ENCODE data around the gene TAOK3. TPM values are rescaled to one million over a fixed set of nuclear protein-coding genes. Genes with fewer than 3 reads are reported as not detected.

Gene TAOK3
- total RNA-seq, 2 donors from 2014 or later, result 52.2 to 52.5 TPM

DNA sequence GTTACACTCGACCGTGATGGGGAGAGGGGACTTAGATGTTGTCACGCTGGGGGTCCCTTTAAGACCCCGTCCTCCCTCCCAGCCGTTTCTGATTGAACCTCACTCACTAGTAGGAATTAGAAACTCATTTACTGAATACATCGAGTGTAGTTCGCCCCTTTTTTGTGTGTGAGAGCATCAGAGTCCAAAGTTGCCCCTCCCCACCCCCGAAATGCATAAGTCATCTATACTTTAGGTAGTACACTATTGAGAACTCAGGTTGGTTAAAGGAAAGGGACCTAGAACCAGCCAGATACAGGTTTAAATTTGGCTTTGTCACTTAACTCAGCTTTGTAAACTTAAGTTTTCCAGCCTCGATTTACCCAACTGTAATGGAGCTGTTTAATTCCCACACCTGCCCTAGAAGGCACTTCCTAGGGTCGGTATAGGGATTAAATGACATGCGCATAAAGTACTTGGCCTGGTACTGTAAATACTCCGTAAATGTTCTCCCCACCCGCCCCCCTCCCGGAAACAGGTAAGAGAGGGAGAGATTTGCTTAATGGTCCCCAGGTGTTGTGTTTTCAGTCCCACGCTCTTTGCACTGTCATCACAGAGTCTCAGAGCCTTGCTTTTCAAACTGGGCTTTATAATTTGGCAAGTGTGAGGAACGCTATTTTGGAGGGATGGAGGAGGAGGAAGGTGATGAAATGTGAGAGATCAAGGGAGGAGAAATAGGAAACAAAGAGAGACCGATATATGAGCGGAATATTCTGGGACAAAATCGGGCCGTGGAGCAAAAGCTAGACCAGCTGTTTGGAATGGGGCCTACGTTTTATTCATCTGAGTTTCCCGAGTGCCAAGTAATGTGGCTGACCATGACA lies 4.5 kb upstream of the TAOK3 start:
- Histone ChIP-seq H3K4me3 (peak overlapping the region; percentile 98 to 100), H3K9me3 (no peaks in the 10 kb centered on the region), H3K27me3 (replicated peaks; ENCODE audit: insufficient read depth) (no peaks in the 10 kb centered on the region), H3K4me1 (replicated peaks) (no peaks in the 10 kb centered on the region), H3K27ac (peak overlapping the region; percentile 95), H3K36me3 (peaks cover 0 to 4% of the 10 kb centered on the region in 2 donors)
- no peak for DNase-seq (ENCODE audit: low spot score)
- intact Hi-C loops (cut with DNase I), result loop anchor here (2.0 kb wide), 1 partner anchor 194 kb away; no protein-coding TSS in a partner anchor
- 3% methylated on average over 22 of the region's 22 CpGs for WGBS
- no peak for TF ChIP-seq POLR2A (IDR thresholded peaks at IDR 0.05)

DNA sequence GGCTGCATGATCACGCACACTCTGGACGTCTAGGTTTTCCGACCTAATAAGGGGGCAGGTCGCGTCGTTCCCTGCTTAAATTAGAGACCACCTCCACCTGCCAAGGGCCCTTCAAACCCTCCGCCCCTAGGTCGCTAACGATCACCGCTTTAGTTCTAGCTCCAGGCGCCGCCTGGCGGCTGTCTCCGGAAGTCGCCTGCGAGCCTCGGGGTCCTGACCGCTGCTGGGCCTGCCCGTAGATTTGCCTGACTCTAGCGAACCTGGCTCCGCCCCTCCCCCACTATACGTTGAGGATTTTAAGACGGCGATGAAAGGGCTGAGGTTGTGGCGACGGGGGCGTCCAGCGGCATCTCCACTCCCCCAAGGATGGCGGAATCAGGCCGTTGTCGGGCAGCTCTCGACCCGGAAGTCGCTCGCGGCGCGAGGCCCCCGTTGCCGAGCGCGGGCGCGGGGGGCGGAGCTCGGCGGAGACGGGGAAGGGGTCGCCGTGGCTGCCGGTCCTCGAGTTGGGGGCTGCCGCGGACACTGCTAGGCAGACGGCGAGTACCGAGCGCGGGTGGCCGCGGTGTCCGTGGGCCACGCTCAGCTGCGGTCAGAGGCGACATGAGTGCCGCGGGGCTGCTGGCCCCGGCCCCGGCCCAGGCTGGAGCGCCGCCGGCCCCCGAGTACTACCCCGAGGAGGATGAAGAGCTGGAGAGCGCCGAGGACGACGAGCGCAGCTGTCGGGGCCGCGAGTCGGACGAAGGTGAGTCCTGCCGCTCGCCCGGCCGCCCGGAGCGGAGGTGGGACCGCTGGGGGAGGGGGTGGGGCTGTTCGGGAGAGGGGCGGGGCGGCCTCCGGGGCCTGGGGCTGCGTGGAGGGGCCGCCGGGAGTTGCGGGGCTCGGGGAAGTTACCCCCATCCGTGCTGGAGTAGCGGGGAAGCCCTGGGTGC lies 3.6 kb upstream of the TAOK3 start, which contains the start of gene SUDS3:
TSS of gene SUDS3 (plus strand) at position 467 of the 932 bp plus-strand sequence. CDS start at position 604, 137 bp downstream.
- peak; percentile 88 for TF ChIP-seq POLR2AphosphoS5 (IDR thresholded peaks at IDR 0.05)
- peak; percentile 49 for TF ChIP-seq POLR2A (IDR thresholded peaks at IDR 0.05)
- TF ChIP-seq, protein P1, sequence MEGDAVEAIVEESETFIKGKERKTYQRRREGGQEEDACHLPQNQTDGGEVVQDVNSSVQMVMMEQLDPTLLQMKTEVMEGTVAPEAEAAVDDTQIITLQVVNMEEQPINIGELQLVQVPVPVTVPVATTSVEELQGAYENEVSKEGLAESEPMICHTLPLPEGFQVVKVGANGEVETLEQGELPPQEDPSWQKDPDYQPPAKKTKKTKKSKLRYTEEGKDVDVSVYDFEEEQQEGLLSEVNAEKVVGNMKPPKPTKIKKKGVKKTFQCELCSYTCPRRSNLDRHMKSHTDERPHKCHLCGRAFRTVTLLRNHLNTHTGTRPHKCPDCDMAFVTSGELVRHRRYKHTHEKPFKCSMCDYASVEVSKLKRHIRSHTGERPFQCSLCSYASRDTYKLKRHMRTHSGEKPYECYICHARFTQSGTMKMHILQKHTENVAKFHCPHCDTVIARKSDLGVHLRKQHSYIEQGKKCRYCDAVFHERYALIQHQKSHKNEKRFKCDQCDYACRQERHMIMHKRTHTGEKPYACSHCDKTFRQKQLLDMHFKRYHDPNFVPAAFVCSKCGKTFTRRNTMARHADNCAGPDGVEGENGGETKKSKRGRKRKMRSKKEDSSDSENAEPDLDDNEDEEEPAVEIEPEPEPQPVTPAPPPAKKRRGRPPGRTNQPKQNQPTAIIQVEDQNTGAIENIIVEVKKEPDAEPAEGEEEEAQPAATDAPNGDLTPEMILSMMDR (IDR thresholded peaks at IDR 0.05), result peak; percentile 97 to 99 (median 99)
- peaks cover 0 to 1% of the 10 kb centered on the region in 2 donors for H3K36me3 ChIP-seq
- intact Hi-C loops (cut with DNase I), result loop anchor here (2.0 kb wide), 1 partner anchor 194 kb away; no protein-coding TSS in a partner anchor
- peak; percentile 89 for DNase-seq (ENCODE audit: low spot score)
- WGBS, result under 1% methylated on average over 71 of the region's 102 CpGs
- peak within 1 kb of the TSS; percentile 98 to 100 for H3K4me3 ChIP-seq
- H3K4me1 ChIP-seq (replicated peaks), result no peaks in the 10 kb centered on the region
- no peaks in the 10 kb centered on the region for H3K9me3 ChIP-seq
- no peaks in the 10 kb centered on the region for H3K27me3 ChIP-seq (replicated peaks; ENCODE audit: insufficient read depth)
- H3K27ac ChIP-seq, result peak within 1 kb of the TSS; percentile 95

DNA sequence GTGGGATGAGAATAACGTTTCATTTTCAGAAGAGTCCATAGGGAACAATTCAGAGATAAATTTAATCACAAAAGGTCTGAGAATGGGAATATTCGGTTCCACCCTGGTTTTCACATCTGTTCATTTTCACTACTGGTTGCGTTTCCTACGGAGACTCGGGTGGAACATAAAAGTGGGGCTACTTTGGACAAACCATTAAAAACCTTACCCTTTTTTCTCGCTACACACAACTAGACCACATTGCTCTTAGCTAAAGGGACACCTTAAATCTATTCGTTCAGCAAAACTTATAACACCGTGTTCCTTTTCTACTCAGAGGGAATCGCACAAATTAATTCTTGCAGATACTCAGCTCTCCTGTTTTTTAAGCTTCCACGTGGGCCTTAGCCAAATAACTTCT lies 2.6 kb upstream of the TAOK3 start:
- no peaks in the 10 kb centered on the region for H3K27me3 ChIP-seq (replicated peaks; ENCODE audit: insufficient read depth)
- intact Hi-C loops (cut with DNase I), result no loop called here
- no peak for DNase-seq (ENCODE audit: low spot score)
- H3K36me3 ChIP-seq, result no peaks in the 10 kb centered on the region
- WGBS, result 69% methylated on average over 10 of the region's 10 CpGs
- TF ChIP-seq POLR2AphosphoS5 (IDR thresholded peaks at IDR 0.05) (no peak), POLR2A (IDR thresholded peaks at IDR 0.05) (no peak)
- TF ChIP-seq, protein P1 (IDR thresholded peaks at IDR 0.05), result no peak
- no peaks in the 10 kb centered on the region for H3K4me1 ChIP-seq (replicated peaks)
- no peaks in the 10 kb centered on the region for H3K9me3 ChIP-seq
- H3K27ac ChIP-seq, result peak overlapping the region in 1 of 2 donors; percentile 95
- no peak overlapping the region for H3K4me3 ChIP-seq

DNA sequence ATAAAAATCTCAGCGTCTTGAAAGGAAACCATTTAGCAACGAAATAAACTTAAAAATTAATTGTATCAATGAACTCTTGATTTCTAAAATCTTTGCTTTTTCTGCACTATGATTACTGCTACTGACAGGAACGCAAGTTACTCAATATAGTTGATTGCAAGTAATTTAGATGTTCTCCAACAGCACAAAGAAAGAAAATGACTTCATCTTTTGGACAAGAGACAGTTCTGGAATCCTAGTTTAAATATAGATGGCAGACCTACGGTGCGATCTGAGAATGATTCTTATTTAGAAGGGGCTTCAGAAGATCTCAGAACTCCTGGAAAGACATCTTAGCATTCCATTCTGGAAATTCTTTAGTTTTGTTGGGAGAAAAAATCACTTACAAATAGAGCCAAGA lies 2.2 kb upstream of the TAOK3 start:
- no peaks in the 10 kb centered on the region for H3K27me3 ChIP-seq (replicated peaks; ENCODE audit: insufficient read depth)

More for the DNA sequence above, 2.2 kb upstream of the TAOK3 start:
- intact Hi-C loops (cut with DNase I), result loop anchor here (5.0 kb wide), 2 partner anchors 238 to 313 kb away; partner anchors contain the start of genes PEBP1 and WSB2
- WGBS, result 80% methylated on average over 5 of the region's 5 CpGs
- no peaks in the 10 kb centered on the region for H3K4me1 ChIP-seq (replicated peaks)
- DNase-seq (ENCODE audit: low spot score), result no peak
- H3K9me3 ChIP-seq, result no peaks in the 10 kb centered on the region
- H3K27ac ChIP-seq, result no peak overlapping the region
- no peaks in the 10 kb centered on the region for H3K36me3 ChIP-seq
- no peak overlapping the region for H3K4me3 ChIP-seq
- no peak for TF ChIP-seq POLR2AphosphoS5 (IDR thresholded peaks at IDR 0.05)
- TF ChIP-seq POLR2A (IDR thresholded peaks at IDR 0.05), result no peak
- TF ChIP-seq, protein P1 (IDR thresholded peaks at IDR 0.05), result no peak

Measured in prostate gland (tissue), 2 donors.